ENCODE measurements around the gene CCDC7.

GRCh38 chr10:32738958-32739357 lies 293.0 kb downstream of the CCDC7 start:
- no peak for TF ChIP-seq EZH2 (IDR thresholded peaks at IDR 0.05; ENCODE audit: borderline replicate concordance, low read depth, low read length, severe bottlenecking)
- TF ChIP-seq, protein P1, sequence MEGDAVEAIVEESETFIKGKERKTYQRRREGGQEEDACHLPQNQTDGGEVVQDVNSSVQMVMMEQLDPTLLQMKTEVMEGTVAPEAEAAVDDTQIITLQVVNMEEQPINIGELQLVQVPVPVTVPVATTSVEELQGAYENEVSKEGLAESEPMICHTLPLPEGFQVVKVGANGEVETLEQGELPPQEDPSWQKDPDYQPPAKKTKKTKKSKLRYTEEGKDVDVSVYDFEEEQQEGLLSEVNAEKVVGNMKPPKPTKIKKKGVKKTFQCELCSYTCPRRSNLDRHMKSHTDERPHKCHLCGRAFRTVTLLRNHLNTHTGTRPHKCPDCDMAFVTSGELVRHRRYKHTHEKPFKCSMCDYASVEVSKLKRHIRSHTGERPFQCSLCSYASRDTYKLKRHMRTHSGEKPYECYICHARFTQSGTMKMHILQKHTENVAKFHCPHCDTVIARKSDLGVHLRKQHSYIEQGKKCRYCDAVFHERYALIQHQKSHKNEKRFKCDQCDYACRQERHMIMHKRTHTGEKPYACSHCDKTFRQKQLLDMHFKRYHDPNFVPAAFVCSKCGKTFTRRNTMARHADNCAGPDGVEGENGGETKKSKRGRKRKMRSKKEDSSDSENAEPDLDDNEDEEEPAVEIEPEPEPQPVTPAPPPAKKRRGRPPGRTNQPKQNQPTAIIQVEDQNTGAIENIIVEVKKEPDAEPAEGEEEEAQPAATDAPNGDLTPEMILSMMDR (IDR thresholded peaks at IDR 0.05; ENCODE audit: borderline replicate concordance, extremely low read depth, low read length, poor library complexity, severe bottlenecking): no peak
